Left forelimb (tissue), 1 donor: ENCODE measurements around the gene ASB10.

Experiments
- DNase-seq: peaks from one replicate; pipeline ENCODE4 v3.0.0-alpha.2; 2018; ENCODE audit warnings: low spot score

ASB10 gene

DNA sequence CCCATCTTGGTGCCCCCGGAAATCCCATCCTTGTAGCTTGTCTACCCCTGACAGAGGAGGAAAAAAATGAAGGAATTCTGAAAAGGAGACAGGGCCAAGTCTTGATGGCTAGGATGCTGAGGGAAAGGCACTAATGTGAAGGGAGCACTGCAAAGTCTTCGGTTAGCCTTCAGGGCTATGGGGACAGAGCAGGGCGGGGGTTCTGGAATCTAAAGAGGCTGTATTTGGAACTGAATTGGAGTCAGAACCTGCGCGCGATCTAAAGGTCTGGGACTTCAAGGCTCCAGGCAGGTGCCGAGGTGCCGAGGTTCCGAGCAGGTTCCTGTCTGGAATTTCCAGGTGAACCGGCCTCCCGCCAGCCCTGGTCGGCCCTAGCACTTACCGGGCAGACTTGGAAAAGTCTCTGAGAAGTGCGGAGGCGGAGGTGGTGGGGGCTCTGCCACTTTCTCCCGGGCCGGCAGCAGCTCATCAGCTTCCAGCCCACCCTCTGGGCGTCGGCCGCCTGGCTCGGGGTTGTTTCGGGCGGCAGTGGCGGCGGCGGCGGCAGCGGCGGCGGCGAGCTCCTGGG, 20.3 kb downstream of the ASB10 start:
- DNase-seq, result no peak

DNA sequence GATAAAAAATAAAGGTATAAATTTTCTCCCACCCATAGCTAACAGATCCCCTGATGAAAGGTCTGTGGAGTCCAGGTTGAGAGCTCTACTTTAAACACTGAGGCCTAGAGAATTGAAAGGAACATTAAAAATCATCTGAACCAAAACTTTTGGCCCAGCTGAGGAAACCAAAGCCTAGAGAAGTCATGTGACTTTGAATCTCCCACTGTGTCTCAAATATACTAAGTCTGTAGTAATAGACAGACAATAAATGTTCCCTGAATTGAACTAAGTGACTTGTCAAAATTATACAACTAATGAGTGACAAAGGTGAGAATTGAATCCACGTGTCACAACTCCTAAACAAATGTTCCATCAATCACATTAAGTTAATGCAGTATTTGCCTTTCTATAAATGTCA, 25.3 kb downstream of the ASB10 start:
- no peak for DNase-seq

DNA sequence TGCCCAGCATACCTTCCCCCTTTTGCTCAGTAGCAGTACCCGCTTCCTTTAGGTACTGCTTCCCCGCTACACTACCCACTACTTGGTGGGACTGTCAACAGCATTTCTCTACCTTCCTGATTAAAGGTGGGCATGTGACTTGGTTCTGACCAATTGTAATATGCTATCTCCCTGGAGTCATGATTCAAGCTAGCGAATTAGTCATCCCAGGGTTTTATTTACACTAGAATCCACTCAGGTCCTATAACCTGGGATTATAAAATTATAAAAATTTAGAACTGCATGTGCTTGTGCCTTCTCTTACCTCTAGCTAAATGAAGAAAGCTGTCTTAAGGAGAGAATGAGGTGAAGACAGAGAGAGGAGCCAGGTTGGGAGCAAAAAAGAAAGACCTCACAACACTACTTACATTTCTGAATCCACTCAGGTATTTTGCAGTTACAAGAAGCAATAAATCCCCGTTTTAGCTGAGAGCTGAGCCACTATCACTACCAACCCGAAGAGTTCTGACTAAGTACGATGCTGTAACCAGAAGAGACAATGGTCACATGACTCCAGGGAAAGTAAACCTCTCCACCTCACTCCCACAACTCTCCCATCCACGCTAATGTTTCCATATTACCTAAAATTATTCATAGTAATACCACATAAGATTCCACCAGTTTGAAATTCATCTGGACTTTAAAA, 29.3 kb downstream of the ASB10 start:
- DNase-seq, result no peak

DNA sequence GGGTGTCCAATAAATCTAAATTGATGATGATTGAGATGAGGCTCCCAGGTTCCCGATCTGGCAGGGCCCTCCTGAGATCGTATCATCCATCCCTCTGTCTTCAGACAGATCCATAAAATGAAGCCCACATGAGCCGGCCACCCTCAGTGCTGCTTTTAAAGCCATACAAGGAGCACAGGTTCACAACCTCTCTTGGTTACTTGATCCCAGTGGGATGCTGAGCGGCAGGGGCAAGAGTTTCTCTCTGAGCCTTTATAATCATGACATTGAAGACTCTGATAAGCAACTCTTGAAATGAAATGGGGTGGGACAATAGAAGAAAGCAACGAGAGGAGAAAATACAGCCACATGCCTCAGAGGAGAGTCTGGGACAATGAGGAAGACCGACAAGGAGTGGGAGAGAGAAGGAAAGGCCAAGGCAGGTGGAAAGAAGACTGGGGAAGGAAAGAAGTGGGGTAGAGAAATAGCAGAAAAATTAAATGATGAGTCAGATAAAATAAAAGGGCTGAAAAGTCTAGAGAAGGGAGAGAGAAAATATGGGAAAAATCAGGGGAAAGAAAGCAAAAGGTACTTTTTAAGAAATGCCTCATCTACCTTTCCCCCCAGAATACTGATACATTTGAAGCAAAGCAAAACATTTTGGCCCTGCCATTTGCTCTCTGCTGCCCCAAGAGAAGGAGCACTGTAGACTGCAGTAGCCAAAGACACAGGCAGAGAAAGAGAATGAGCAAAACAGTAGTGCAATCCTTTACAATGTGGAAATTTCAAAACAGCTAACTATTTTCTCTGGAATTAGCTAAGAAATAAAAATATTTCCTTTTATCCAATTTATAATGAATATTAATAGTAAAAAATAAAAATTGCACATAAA, 34.2 kb downstream of the ASB10 start:
- DNase-seq, result no peak

DNA sequence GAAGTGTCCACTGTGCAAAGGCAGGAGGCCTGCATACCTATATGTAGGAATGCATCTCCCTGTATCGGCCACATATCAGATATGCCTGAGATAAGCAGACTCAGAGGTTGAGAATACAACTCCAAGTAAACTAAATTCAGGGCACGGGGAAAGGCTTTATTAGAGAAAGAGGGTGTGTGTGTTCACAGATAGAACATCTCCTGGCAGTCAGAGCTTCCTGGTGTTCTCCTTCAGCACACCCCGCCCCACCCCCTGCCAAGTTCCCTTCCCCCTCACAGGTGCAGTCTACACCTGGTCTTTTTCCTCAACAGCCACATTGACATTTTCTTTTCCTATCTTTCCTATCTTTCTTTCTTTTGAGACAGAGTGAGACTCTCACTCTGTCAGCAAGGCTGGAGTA, 36.7 kb downstream of the ASB10 start:
- no peak for DNase-seq

DNA sequence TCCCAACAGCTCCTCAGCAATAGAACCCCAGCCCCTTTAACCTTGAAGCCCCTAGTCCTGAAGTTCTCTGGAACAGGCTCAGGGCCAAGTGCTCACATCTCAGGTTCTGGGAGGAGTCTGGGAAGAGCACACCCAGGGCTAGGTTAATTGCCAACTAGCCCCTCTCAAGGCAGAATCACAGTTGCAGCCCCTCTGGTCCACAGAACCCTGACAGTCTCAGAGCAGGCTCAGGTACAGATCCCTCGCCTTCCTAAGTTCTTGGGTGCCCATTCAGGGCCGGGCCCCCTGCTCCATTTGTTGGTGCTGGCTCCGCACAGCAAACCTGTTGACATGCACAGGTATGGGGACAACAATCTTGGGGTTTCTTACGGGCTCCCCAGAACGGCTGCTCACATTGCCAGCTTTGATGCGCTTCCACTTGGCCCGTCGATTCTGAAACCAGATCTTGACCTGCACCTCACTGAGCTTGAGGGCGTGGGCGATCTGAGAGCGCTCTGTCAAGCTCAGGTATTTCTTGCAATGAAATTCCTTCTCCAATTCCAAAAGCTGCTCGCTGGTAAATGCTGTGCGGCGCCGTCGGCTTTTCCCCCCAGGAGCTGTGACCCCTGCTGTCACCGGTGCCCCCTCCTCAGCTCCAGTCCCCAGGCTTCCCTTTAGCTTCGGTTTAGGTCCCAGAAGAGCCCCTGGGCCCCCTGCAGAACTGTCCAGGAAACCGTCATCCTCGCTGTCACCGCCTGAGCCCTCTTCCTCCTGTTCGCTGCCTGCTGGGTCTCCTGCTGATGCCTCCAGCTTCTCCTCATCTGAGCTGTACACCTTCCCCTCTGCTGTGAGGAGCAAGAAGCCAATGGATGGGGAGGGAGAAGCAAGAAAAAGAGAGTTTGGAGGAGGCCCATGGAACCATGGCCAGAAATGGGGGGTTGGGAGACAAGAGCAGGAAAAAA, 38.5 kb downstream of the ASB10 start:
- no peak for DNase-seq

DNA sequence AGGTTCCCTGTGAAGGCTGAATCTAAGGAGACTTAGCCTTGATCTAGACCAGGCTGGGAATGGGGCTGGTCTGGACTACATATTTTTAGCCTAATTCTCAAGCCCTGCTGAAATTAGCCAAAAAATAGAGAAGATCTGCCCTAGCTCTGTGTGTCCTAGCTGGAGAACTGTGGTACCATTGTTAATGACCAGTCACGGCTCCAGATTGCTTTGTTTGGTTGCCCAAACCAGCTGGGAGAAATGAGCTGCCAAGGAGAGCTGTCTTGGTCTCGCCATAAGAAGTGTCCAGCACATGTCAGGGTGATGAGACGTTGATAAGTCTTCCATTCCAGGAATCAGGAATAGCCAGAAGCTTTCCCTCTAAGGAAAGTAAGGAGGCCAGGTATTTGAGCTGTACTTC, 40.3 kb downstream of the ASB10 start:
- DNase-seq, result no peak

DNA sequence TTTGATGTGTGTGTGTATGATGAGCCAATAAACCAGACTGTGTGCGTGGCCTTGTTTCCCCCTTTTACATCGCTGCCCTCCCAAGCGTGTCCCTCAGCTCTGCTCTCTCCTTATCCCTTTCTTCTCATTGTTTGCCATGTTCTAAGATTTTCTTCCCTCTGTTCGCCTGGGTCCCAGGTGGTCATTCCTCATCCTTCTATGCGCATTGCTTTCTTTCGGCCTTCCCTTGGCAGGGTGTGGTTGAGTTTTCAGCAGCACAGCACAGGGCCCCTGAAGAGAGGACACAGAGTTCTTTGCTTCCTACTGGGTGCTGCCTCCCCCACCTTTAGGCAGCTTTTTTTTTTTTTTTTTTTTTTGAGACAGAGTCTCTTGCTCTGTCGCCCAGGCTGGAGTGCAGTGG, 42.7 kb downstream of the ASB10 start:
- no peak for DNase-seq

DNA sequence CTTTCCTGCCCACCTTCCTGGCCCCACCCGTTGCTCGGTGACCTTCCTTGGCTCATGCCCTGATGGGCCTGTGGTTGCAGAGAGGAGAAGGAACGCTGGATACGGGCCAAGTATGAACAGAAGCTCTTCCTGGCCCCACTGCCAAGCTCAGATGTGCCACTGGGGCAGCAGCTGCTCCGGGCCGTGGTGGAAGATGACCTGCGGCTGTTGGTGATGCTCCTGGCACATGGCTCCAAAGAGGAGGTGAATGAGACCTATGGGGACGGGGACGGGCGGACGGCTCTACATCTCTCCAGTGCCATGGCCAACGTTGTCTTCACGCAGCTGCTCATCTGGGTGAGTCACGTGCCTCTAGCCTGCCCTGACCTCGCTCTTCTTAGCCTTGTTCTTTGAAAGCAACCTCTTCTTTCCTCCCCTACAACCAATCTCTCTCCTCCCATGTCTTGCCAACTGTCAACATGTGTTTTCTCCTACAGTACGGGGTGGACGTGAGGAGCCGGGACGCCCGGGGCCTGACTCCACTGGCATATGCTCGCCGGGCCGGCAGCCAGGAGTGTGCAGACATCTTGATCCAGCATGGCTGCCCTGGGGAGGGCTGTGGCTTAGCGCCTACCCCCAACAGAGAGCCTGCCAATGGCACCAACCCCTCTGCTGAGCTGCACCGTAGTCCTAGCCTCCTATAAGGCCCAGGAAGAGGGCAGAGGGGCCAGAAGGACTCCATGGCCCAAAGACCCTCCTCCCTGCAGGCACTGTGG, 43.6 kb downstream of the ASB10 start:
- no peak for DNase-seq

DNA sequence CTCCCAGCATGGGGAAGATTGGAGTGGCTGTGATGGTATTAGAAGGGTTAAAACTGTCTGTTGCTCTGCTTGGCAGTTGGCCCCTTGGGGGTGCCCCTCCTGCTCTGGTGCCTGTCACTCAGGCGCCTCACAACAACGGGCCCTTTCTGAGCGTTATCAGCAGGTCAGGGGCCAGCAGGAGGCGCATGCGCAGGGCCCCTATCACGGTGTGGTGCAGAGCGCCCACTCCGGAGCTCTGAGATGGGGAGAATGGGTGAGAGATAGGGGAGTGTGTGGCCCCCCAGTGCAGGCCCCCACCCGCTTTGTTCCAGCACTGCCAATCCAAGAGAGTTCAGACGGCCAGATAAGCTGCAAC, 44.4 kb downstream of the ASB10 start:
- DNase-seq, result no peak

DNA sequence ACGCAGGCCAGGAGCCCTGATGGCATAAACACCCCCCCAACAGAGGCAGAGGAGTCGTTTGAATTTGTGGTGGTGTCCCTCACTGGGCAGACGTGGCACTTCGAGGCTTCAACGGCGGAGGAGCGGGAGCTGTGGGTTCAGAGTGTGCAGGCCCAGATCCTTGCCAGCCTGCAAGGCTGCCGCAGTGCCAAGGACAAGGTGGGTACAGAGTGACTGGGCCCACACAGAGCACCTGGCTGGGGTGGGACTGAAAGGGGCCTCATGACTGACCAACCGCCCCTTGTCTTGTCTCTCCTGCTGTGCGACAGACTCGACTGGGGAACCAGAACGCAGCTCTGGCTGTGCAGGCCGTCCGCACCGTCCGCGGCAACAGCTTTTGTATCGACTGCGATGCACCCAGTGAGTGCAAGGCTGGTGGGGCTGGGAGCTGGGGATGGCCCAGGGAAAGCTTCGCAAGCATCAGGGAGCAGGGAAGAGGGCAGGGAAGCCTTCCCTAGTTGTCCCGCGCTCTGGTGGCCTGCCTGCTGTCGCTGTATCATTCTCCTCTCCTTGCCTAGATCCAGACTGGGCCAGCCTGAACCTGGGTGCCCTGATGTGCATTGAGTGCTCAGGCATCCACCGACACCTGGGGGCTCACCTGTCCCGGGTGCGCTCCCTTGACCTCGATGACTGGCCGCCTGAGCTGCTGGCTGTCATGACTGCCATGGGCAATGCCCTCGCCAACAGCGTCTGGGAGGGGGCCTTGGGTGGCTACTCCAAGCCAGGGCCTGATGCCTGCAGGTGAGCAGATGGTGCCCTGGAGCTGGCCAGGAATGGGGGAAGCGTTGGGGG, 45.0 kb downstream of the ASB10 start:
- no peak for DNase-seq

DNA sequence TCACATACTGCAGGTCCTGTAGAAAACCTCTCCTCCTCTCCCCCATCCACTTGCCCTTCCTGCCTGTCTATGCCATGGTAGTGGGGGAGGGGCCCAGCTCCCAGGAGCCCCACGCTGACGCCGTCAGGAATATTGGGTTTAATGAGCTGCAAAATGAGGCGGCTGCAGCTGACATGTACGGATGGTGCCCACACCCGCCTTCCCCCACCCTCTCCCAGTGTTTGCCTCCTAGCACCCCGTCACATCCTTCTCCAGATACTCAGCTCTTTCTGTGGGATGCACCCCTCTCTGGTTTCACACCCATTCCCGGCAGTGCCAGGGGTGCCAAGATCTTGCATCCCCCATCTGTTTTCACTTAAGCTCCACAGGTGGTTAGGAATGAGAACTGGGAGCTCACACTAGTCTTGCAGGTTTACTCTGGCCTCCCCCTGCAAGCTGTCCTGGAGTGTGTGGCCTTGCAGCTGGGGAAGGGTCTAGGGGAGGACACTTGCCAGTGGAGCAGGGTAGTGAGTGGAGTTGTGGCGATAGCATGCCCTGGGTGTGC, 45.7 kb downstream of the ASB10 start:
- no peak for DNase-seq

DNA sequence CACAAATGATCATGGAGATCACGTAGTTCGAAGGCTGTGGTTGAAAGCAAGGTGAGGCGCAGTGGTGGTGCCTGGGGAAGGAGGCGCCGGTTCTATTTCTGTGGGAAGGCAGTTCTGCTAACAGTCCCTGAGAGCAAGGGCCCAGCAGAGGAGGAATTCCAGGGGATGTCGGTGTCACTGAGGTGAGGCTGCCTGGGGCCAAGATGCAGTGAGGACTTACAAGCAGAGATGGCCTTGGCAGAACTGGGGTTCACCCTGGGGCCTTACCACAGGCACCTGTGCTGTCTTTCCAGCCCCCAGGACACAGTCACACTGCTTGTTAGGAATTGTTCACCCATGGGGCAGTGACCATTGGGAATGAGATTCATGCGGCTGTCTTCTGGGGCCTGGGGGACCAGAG, 46.2 kb downstream of the ASB10 start:
- DNase-seq, result no peak

DNA sequence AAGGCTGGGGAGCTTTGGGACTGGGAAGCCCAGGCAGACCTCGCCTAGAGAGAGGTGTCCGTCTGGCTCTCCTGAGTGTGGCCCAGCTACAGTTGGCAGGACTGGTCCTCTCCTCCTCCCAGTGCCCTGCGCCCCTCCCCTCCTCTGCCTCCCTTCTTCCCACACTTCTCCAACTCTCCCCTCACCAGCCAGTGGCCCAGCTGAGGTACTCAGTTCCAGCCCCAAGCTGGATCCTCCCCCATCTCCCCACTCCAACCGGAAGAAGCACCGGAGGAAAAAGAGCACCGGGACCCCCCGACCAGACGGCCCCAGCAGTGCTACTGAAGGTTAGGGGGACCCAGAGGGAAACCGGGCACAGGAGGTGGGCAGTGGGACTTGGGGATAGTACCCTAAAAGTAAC, 47.3 kb downstream of the ASB10 start:
- DNase-seq, result peak; percentile 48

DNA sequence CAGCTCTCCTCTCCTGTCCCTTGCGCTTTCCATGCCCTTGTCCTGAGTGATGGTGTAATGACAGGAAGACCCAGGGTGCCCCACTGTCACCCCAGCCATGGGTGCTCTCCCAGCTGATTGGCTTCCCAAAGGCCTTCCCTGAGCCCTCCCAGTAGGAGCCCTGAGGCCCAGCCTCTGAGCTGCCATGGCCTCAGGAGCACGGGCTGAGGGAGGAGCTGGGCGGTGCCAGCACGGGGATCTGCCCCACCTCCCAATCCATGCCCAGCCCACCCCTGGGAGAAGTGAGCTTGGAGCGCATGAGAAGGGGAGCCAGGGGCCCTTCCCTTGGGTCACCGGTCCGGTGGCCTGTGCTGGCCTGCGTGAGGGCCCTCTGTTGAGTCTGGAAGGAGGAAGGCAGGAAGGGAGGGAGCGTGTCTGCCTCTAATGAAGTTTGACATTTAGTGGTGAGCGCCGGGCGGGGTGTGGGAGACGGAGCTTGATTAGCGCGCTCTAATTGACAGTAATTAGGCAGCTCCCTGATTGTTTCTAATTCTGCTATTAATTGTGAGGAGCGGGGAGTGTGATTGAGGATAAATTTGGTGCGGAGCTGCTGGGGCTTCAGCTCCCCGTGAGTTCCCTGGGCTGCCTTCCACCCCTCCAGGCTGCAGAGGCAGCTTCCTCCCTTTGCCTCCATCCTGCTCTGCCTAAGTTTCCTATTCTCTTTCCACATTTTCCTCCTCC, 47.8 kb downstream of the ASB10 start:
- peak; percentile 46 for DNase-seq

DNA sequence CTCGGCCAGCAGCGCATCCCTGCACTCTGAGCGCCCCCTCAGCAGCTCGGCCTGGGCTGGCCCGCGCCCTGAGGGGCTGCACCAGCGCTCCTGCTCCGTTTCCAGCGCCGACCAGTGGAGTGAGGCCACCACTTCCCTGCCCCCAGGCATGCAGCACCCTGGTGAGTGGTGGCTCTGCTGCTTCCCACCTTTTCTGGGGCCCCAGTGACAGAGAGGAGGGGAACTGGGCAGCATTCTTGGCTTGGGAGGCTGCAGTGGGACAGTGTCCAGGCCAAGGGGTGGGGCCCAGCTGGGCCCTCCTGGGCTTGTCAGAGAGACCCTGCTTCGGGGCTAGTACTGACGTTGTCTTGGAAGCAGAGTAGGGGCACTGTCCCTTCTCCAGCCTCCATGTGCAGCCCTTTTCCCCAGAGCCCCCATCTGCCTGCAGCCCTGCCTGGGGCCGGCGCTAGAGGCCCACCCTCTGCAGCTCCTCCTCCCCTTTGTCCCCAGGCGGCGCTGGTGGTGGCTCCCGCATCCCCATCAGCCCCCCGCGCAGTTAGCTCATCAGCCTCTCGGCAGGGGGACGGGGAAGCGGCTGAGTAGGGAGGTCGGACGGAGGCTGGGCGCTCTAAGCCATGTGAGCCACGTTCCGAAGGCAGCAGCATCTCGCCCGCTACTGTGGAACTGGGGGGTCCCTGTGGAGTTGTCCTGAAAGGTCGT, 48.7 kb downstream of the ASB10 start:
- DNase-seq, result peak; percentile 68

DNA sequence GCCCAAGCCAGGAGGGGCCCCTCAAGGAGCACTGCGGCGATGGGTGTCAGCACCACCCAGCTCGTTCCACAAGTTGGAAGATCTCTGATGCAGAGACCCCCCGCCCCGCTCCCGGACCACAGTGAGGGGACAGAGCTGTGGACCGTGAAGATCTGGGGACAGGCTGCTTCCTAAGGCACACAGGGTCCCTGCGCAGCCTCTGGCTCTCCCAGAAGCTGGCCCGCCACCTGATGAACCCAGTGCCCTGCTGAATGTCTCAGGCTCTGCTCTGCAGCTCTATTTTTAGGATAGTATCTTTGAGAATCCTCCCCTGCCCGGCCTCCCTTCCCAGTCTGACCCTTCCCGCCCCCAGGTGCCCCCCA, 49.3 kb downstream of the ASB10 start:
- DNase-seq, result peak; percentile 38

DNA sequence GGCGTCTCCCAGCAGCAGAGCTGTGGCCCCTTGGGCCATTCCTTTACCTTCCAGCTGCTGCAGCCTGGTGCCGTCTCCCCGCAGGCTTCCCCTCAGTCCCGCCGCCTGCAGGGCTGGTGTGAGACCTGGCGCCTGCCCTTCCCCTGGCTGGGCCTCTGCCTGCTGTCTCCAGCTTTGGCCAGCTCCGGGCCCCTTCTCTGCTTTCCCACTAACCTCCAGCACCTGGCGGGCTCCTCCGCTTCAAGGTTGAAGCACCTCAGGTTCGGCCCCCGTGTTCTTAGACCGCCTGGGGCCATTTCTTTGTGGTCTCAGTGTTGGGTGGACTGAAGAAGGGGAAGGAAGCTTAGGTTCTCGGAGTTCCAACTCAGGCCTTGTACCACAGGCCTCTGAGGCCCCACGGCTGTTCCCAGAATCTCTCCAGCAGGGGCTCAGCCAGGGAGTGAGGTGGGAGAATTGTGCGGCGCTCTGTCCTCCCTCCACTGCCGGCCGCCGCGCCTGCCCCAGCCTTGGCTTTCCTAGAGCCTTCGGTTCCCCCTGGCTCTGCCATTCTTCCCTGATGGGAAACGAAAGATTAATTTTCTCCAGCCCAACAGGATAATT, 49.9 kb downstream of the ASB10 start:
- DNase-seq, result peak; percentile 66
